Neural cell (in vitro differentiated cells): ENCODE measurements around the gene AZGP1. TPM values are rescaled to one million over a fixed set of nuclear protein-coding genes. Genes with fewer than 3 reads are reported as not detected.
"Not testable (repeated sequence)": the region's sequence is repeated elsewhere in the genome, so short reads cannot be mapped to it uniquely, and the experiment has no call there.

Experiments used
- H2AFZ ChIP-seq: fragments of 200-600, 300-800 bp; sonication (generic), shearing (Covaris generic); 2 replicates; pipeline ENCODE4 v1.6.0; 2014; ENCODE audit warnings: low read depth, mild to moderate bottlenecking, antibody characterized with exemption, low read length, moderate library complexity
- H3F3A ChIP-seq: fragments of 200-600 bp; shearing (Covaris generic); 2 replicates; pipeline ENCODE4 v1.6.1; 2016; ENCODE audit warnings: mild to moderate bottlenecking, moderate library complexity, mixed read lengths, antibody characterized with exemption, low read length; ENCODE audit not compliant: insufficient read depth, poor library complexity, severe bottlenecking
- H3K27ac ChIP-seq: fragments of 200-600, 300-800 bp; sonication (generic), shearing (Covaris generic); 2 replicates; pipeline ENCODE4 v1.5.1; 2014; ENCODE audit warnings: mild to moderate bottlenecking, low read length, moderate library complexity
- H3K27me3 ChIP-seq: fragments of 300-800, 200-600 bp; sonication (generic), shearing (Covaris generic); 2 replicates; pipeline ENCODE4 v1.6.0; 2014; ENCODE audit warnings: mild to moderate bottlenecking, low read depth, low read length, moderate library complexity; ENCODE audit not compliant: insufficient read depth
- H3K36me3 ChIP-seq: fragments of 300-800, 200-600 bp; sonication (generic), shearing (Covaris generic); 2 replicates; pipeline ENCODE4 v1.5.1; 2014; ENCODE audit warnings: mild to moderate bottlenecking, antibody characterized with exemption, low read length, moderate library complexity; ENCODE audit not compliant: insufficient read depth
- H3K4me2 ChIP-seq: fragments of 300-800, 200-600 bp; sonication (generic), shearing (Covaris generic); 2 replicates; pipeline ENCODE4 v1.6.0; 2014; ENCODE audit warnings: mild to moderate bottlenecking, low read length
- H3K4me3 ChIP-seq: fragments of 300-800, 200-600 bp; sonication (generic), shearing (Covaris generic); 2 replicates; pipeline ENCODE4 v1.5.1; 2014; ENCODE audit warnings: mild to moderate bottlenecking, low read length, moderate library complexity
- H3K79me2 ChIP-seq: fragments of 200-600 bp; shearing (Covaris generic); replicated peaks from 2 replicates; pipeline ENCODE4 v1.6.0; 2014; ENCODE audit warnings: mild to moderate bottlenecking, low read length, moderate library complexity; ENCODE audit not compliant: insufficient read depth
- H3K9ac ChIP-seq: fragments of 300-800, 200-600 bp; sonication (generic), shearing (Covaris generic); 2 replicates; pipeline ENCODE4 v1.6.1; 2016; ENCODE audit warnings: mild to moderate bottlenecking, low read length, mixed read lengths
- H3K9me2 ChIP-seq: fragments of 200-600 bp; shearing (Covaris generic); 2 replicates; pipeline ENCODE4 v1.6.1; 2016; ENCODE audit warnings: mild to moderate bottlenecking, low read length, mixed read lengths; ENCODE audit not compliant: insufficient read depth
- H3K9me3 ChIP-seq: fragments of 200-600, 300-800 bp; sonication (generic), shearing (Covaris generic); 2 replicates; pipeline ENCODE4 v1.6.1; 2016; ENCODE audit warnings: mild to moderate bottlenecking, mixed run types, low read length, moderate library complexity, mixed read lengths
- H4K20me1 ChIP-seq: fragments of 200-600 bp; shearing (Covaris generic); 2 replicates; pipeline ENCODE4 v1.6.1; 2016; ENCODE audit warnings: mild to moderate bottlenecking, mixed run types; ENCODE audit not compliant: insufficient read depth
- CTCF ChIP-seq: fragments of 450-650 bp; IDR thresholded peaks from 2 replicates; pipeline ENCODE4 v1.5.1; 2014; ENCODE audit warnings: antibody characterized with exemption, mild to moderate bottlenecking, moderate library complexity; ENCODE audit not compliant: poor library complexity, severe bottlenecking
- EP300 ChIP-seq: fragments of 450-650 bp; conservative IDR thresholded peaks from 2 replicates; pipeline ENCODE4 v1.6.1; 2014; ENCODE audit warnings: antibody characterized with exemption, mild to moderate bottlenecking, moderate library complexity; ENCODE audit not compliant: poor library complexity, severe bottlenecking
- EZH2 ChIP-seq: fragments of 200-600, 300-800 bp; shearing (Covaris generic), sonication (generic); IDR thresholded peaks from 2 replicates; pipeline ENCODE4 v1.6.1; 2014; ENCODE audit warnings: antibody characterized with exemption, low read length, borderline replicate concordance, mild to moderate bottlenecking; ENCODE audit not compliant: insufficient read depth, poor library complexity, severe bottlenecking
- RAD21 ChIP-seq: fragments of 450-650 bp; conservative IDR thresholded peaks from 2 replicates; pipeline ENCODE4 v1.6.1; 2014; ENCODE audit warnings: antibody characterized with exemption, mild to moderate bottlenecking, moderate library complexity
- REST ChIP-seq: IDR thresholded peaks from 2 replicates; pipeline ENCODE4 v1.6.1; 2012; ENCODE audit warnings: borderline replicate concordance
- SMC3 ChIP-seq: fragments of 450-650 bp; conservative IDR thresholded peaks from 2 replicates; pipeline ENCODE4 v1.6.1; 2014; ENCODE audit warnings: antibody characterized with exemption, mild to moderate bottlenecking, moderate library complexity; ENCODE audit not compliant: poor library complexity
- TAF1 ChIP-seq: IDR thresholded peaks from 2 replicates; pipeline ENCODE4 v1.6.1; 2012; ENCODE audit warnings: low read depth
- polyA plus RNA-seq: library from polyadenylated mRNA; depleted of rRNA; stranded (reverse); fragments of >200 nt; gene quantifications from 2 replicates; pipeline ENCODE4 v1.2.3, GENCODE V29; 2014

Gene AZGP1
- polyA plus RNA-seq, 1 donor from 2014 or later, result not detected

GRCh38 chr7:99979814-99980225 is 4.0 kb upstream of the AZGP1 start:
- not testable (repeated sequence) for H3K9me2 ChIP-seq, H3F3A ChIP-seq, H2AFZ ChIP-seq, H3K27me3 ChIP-seq, H3K4me3 ChIP-seq, H3K79me2 ChIP-seq, H3K36me3 ChIP-seq, H3K4me2 ChIP-seq, H3K9me3 ChIP-seq, H3K27ac ChIP-seq, H4K20me1 ChIP-seq, H3K9ac ChIP-seq
- TF ChIP-seq RAD21 (peak; percentile 72), SMC3 (peak; percentile 70), CTCF (peak; percentile 81)

- Histone ChIP-seq H3K27me3 (no peaks in the 10 kb centered on the region), H3K79me2 (no peaks in the 10 kb centered on the region), H3K9ac (no peak overlapping the region), H3K4me3 (no peak overlapping the region), H3K9me2 (no peaks in the 10 kb centered on the region), H4K20me1 (no peaks in the 10 kb centered on the region), H3F3A (no peaks in the 10 kb centered on the region), H3K9me3 (no peaks in the 10 kb centered on the region), H3K27ac (no peak overlapping the region), H3K4me2 (no peak overlapping the region), H3K36me3 (no peaks in the 10 kb centered on the region), H2AFZ (no peak overlapping the region)
- TF ChIP-seq REST (no peak), EP300 (no peak), RAD21 (no peak), SMC3 (no peak), CTCF (no peak), EZH2 (no peak), TAF1 (no peak)
Measured at GRCh38 chr7:99976626-99977025, 795 bp upstream of the AZGP1 start.
